Keratinocyte (primary cell): ENCODE measurements around the gene GPR15LG. TPM values are rescaled to one million over a fixed set of nuclear protein-coding genes. Genes with fewer than 3 reads are reported as not detected.

Experiments used
- DNase-seq: peaks from one replicate; pipeline ENCODE4 v3.0.0-alpha.2; 2011; ENCODE audit warnings: low read depth, missing footprints, low spot score
- FAIRE-seq: peaks from 2 replicates; lab custom pipeline; 2011; peaks lifted over from hg19 to GRCh38; lab: Jason Lieb, UNC
- H2AFZ ChIP-seq: 2 replicates; pipeline ENCODE4 v1.6.0; 2012; ENCODE audit warnings: low read length, control low read depth, inconsistent platforms; ENCODE audit not compliant: control insufficient read depth
- H3K27ac ChIP-seq: 2 replicates; pipeline ENCODE4 v1.5.1; 2011; ENCODE audit warnings: low read length; ENCODE audit not compliant: control insufficient read depth, insufficient read depth
- H3K27me3 ChIP-seq: 3 replicates; pipeline ENCODE4 v1.6.0; 2011; ENCODE audit warnings: low read length; ENCODE audit not compliant: control insufficient read depth, insufficient read depth; ENCODE audit errors: extremely low read depth
- H3K36me3 ChIP-seq, 2 experiments: 2 replicates in 1 of 2; 3 replicates in 1 of 2; pipeline ENCODE4 v1.5.1; 2011; ENCODE audit warnings: low read length in 2 of 2, mild to moderate bottlenecking in 1 of 2; ENCODE audit not compliant: control insufficient read depth in 2 of 2, insufficient read depth in 2 of 2; ENCODE audit errors: extremely low read depth in 1 of 2
- H3K4me1 ChIP-seq: 3 replicates; pipeline ENCODE4 v1.5.1; 2011; ENCODE audit warnings: low read length; ENCODE audit not compliant: control insufficient read depth, insufficient read depth; ENCODE audit errors: extremely low read depth
- H3K4me2 ChIP-seq: 3 replicates; pipeline ENCODE4 v1.6.0; 2011; ENCODE audit warnings: low read depth, low read length; ENCODE audit not compliant: control insufficient read depth, insufficient read depth; ENCODE audit errors: extremely low read depth
- H3K4me3 ChIP-seq, 3 experiments: fragments of 200-600 bp in 1 of 3; sonication (generic) in 1 of 3; 2 replicates in 2 of 3; 3 replicates in 1 of 3; pipeline ENCODE4 v1.5.1; 2011 to 2016; ENCODE audit warnings: low read length in 3 of 3, mild to moderate bottlenecking in 3 of 3, control low read depth in 2 of 3, inconsistent platforms in 1 of 3, low read depth in 1 of 3, mixed read lengths in 1 of 3, mixed run types in 1 of 3, moderate library complexity in 1 of 3; ENCODE audit not compliant: control insufficient read depth in 2 of 3, insufficient read depth in 2 of 3; ENCODE audit errors: extremely low read depth in 1 of 3
- H3K79me2 ChIP-seq: 2 replicates; pipeline ENCODE4 v1.6.0; 2012; ENCODE audit warnings: low read length; ENCODE audit not compliant: control insufficient read depth, insufficient read depth
- H3K9ac ChIP-seq: 3 replicates; pipeline ENCODE4 v1.6.0; 2011; ENCODE audit warnings: low read length; ENCODE audit not compliant: control insufficient read depth, insufficient read depth; ENCODE audit errors: extremely low read depth
- H3K9me1 ChIP-seq: 3 replicates; pipeline ENCODE4 v1.6.0; 2011; ENCODE audit warnings: low read length; ENCODE audit not compliant: control insufficient read depth, insufficient read depth; ENCODE audit errors: extremely low read depth
- H3K9me3 ChIP-seq: 2 replicates; pipeline ENCODE4 v1.5.1; 2012; ENCODE audit warnings: low read depth, low read length; ENCODE audit not compliant: control insufficient read depth
- H4K20me1 ChIP-seq: 3 replicates; pipeline ENCODE4 v1.6.0; 2011; ENCODE audit warnings: low read length; ENCODE audit not compliant: control insufficient read depth, insufficient read depth; ENCODE audit errors: extremely low read depth
- EZH2 ChIP-seq: IDR thresholded peaks from one replicate; pipeline ENCODE4 v1.6.1; 2012; ENCODE audit warnings: inconsistent platforms, mild to moderate bottlenecking, low read length, moderate library complexity
- dilution Hi-C: fragments of 300-500 bp; cut with MboI; formaldehyde crosslinking; loops from one replicate; pipeline ENCODE4 v1.7.0; 2020; ENCODE audit warnings: low sequenced_read_pairs; ENCODE audit not compliant: extremely low pct_ligation_motif_present
- polyA plus RNA-seq, 5 experiments: library from polyadenylated mRNA; depleted of rRNA in 3 of 5; stranded (reverse) in 3 of 5; stranded (forward) in 1 of 5; unstranded in 1 of 5; fragments of >200 nt; gene quantifications; 1 replicate in 1 of 5; 2 replicates in 3 of 5; 3 replicates in 1 of 5; pipeline versions ENCODE4 v1.2.1 to v1.2.3, GENCODE V29; 2011 to 2012; ENCODE audit warnings: missing spikeins in 2 of 5, low read depth in 1 of 5, low replicate concordance in 1 of 5
- TF ChIP-seq, protein P1 (sequence below), 3 experiments: IDR thresholded peaks in 1 of 3; conservative IDR thresholded peaks in 1 of 3; optimal IDR thresholded peaks in 1 of 3; 2 replicates in 2 of 3; 3 replicates in 1 of 3; pipeline versions ENCODE3 to v1.5.1; 2011; ENCODE audit warnings: low read length in 3 of 3, mild to moderate bottlenecking in 3 of 3, moderate library complexity in 2 of 3, control low read depth in 1 of 3, inconsistent platforms in 1 of 3; ENCODE audit not compliant: insufficient read depth in 2 of 3; ENCODE audit errors: extremely low read depth in 1 of 3

GPR15LG gene
- polyA plus RNA-seq, 1 donor (not counting 4 experiments of a cell fraction or from before 2014, with no cell fraction given) = 10.4 TPM

DNA sequence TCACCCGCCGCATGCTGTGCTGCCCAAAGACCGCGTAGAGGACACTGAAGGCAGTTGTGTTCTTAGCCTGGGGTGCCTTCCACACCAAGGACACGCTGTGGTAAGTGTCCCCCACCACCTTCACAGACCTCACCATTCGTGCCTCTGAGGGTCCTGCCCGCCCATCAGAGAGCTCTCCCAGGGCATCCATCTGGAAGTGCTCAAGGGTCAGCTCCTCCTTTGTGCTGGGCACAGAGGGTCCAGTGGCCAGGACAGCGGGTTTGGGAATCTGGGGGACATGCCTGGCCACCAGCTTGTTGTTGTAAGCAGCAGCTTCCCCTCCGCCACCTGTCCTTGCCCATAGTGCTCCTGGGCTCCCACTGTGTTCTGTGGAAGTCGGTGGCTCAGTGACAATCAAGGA is 58.8 kb downstream of the GPR15LG start:
- no peak for DNase-seq
- H3K27ac ChIP-seq = no peak overlapping the region
- H4K20me1 ChIP-seq = no peaks in the 10 kb centered on the region
- H3K4me1 ChIP-seq = no peaks in the 10 kb centered on the region
- H3K4me3 ChIP-seq = no peak overlapping the region
- no peak overlapping the region for H3K4me2 ChIP-seq
- H3K9me3 ChIP-seq = no peaks in the 10 kb centered on the region
- no peak overlapping the region for H3K9ac ChIP-seq
- no peak for FAIRE-seq
- no peaks in the 10 kb centered on the region for H3K79me2 ChIP-seq
- H3K36me3 ChIP-seq = no peaks in the 10 kb centered on the region
- dilution Hi-C loops = no loop called here
- no peaks in the 10 kb centered on the region for H3K9me1 ChIP-seq
- H2AFZ ChIP-seq = no peak overlapping the region
- TF ChIP-seq, protein P1, sequence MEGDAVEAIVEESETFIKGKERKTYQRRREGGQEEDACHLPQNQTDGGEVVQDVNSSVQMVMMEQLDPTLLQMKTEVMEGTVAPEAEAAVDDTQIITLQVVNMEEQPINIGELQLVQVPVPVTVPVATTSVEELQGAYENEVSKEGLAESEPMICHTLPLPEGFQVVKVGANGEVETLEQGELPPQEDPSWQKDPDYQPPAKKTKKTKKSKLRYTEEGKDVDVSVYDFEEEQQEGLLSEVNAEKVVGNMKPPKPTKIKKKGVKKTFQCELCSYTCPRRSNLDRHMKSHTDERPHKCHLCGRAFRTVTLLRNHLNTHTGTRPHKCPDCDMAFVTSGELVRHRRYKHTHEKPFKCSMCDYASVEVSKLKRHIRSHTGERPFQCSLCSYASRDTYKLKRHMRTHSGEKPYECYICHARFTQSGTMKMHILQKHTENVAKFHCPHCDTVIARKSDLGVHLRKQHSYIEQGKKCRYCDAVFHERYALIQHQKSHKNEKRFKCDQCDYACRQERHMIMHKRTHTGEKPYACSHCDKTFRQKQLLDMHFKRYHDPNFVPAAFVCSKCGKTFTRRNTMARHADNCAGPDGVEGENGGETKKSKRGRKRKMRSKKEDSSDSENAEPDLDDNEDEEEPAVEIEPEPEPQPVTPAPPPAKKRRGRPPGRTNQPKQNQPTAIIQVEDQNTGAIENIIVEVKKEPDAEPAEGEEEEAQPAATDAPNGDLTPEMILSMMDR (optimal IDR thresholded peaks at IDR 0.05 in 1 of 3, IDR thresholded peaks at IDR 0.05 in 1 of 3, conservative IDR thresholded peaks at IDR 0.05 in 1 of 3; ENCODE audit: extremely low read depth in 1 of 3, insufficient read depth in 2 of 3, low read length in 3 of 3) = no peak
- no peak for TF ChIP-seq EZH2
- H3K27me3 ChIP-seq = no peaks in the 10 kb centered on the region

GRCh38 chr10:84233940-84234339 is 60.3 kb downstream of the GPR15LG start:
- H2AFZ ChIP-seq = no peak overlapping the region
- DNase-seq (no peak), FAIRE-seq (no peak)
- no peaks in the 10 kb centered on the region for H3K9me3 ChIP-seq
- no peaks in the 10 kb centered on the region for H3K36me3 ChIP-seq
- no peak overlapping the region for H3K4me2 ChIP-seq
- no peaks in the 10 kb centered on the region for H3K9me1 ChIP-seq
- no peak overlapping the region for H3K9ac ChIP-seq
- TF ChIP-seq, protein P1 (optimal IDR thresholded peaks at IDR 0.05 in 1 of 3, IDR thresholded peaks at IDR 0.05 in 1 of 3, conservative IDR thresholded peaks at IDR 0.05 in 1 of 3; ENCODE audit: extremely low read depth in 1 of 3, insufficient read depth in 2 of 3, low read length in 3 of 3) = no peak
- TF ChIP-seq EZH2 = no peak
- H3K4me1 ChIP-seq = no peaks in the 10 kb centered on the region
- H3K4me3 ChIP-seq = no peak overlapping the region
- H3K27ac ChIP-seq = no peak overlapping the region
- no peaks in the 10 kb centered on the region for H3K27me3 ChIP-seq
- dilution Hi-C loops = no loop called here
- H4K20me1 ChIP-seq = no peaks in the 10 kb centered on the region
- no peaks in the 10 kb centered on the region for H3K79me2 ChIP-seq
